H1 (cell line): ENCODE measurements around the gene ANP32A. TPM values are rescaled to one million over a fixed set of nuclear protein-coding genes. Genes with fewer than 3 reads are reported as not detected.

ENCODE experiments used
- CTCF ChIA-PET: fragments of 300-600 bp; sonication (Branson Sonifier 250); formaldehyde crosslinking; loops from one replicate; lab custom pipeline; 2021; ENCODE audit not compliant: partially characterized antibody; lab: Charles Lee
- POLR2A ChIA-PET: fragments of 300-600 bp; sonication (Branson Sonifier 250); formaldehyde crosslinking; loops from one replicate; lab custom pipeline; 2021; ENCODE audit warnings: inconsistent platforms; ENCODE audit not compliant: partially characterized antibody; lab: Charles Lee
- DNase-seq, 2 experiments: peaks; one replicate each; pipeline versions ENCODE4 v3.0.0 to v3.0.0-alpha.2; 2010 to 2022; ENCODE audit warnings: low spot score in 2 of 2, low read depth in 1 of 2, mixed read lengths in 1 of 2
- FAIRE-seq: peaks from 2 replicates; lab custom pipeline; 2011; peaks lifted over from hg19 to GRCh38; lab: Jason Lieb, UNC
- H2AFZ ChIP-seq: 2 replicates; pipeline ENCODE4 v1.8.1; 2012; ENCODE audit warnings: low read length, inconsistent platforms
- H2AK5ac ChIP-seq: 2 replicates; pipeline ENCODE4 v1.6.1; 2013; ENCODE audit warnings: low read depth, low read length
- H2BK120ac ChIP-seq: replicated peaks from 2 replicates; pipeline ENCODE3; 2013; ENCODE audit warnings: low read depth, low read length, inconsistent platforms
- H2BK12ac ChIP-seq: 2 replicates; pipeline ENCODE4 v1.6.1; 2013; ENCODE audit warnings: low read depth, low read length
- H2BK15ac ChIP-seq: 2 replicates; pipeline ENCODE4 v1.6.1; 2013; ENCODE audit warnings: low read length
- H2BK20ac ChIP-seq: 2 replicates; pipeline ENCODE4 v1.6.1; 2013; ENCODE audit warnings: low read length
- H2BK5ac ChIP-seq: 2 replicates; pipeline ENCODE4 v1.6.1; 2013; ENCODE audit warnings: low read depth, low read length
- H3K14ac ChIP-seq: 2 replicates; pipeline ENCODE4 v1.6.1; 2013; ENCODE audit warnings: inconsistent platforms; ENCODE audit not compliant: insufficient read length
- H3K18ac ChIP-seq: 2 replicates; pipeline ENCODE4 v1.6.1; 2013; ENCODE audit warnings: low read length; ENCODE audit errors: extremely low read depth
- H3K23ac ChIP-seq: 2 replicates; pipeline ENCODE4 v1.6.1; 2013; ENCODE audit warnings: inconsistent platforms; ENCODE audit not compliant: insufficient read length
- H3K23me2 ChIP-seq: 2 replicates; pipeline ENCODE4 v1.6.1; 2013; ENCODE audit warnings: low read depth, low read length
- H3K27ac ChIP-seq: 2 replicates; pipeline ENCODE4 v1.6.1; 2011; ENCODE audit warnings: low read depth, low read length, inconsistent platforms
- H3K27me3 ChIP-seq, 4 experiments: replicated peaks in 1 of 4; 1 replicate in 1 of 4; 2 replicates in 3 of 4; pipeline versions ENCODE4 v1.6.1 to v1.8.1; 2011 to 2013; ENCODE audit warnings: low read length in 3 of 4, mild to moderate bottlenecking in 3 of 4, inconsistent platforms in 2 of 4, mixed read lengths in 2 of 4, moderate library complexity in 1 of 4; ENCODE audit not compliant: control insufficient read depth in 3 of 4, insufficient read depth in 3 of 4; ENCODE audit errors: extremely low read depth in 1 of 4
- H3K36me3 ChIP-seq, 4 experiments: 2 replicates each; pipeline versions ENCODE4 v1.6.1 to v1.8.1; 2011 to 2013; ENCODE audit warnings: mild to moderate bottlenecking in 4 of 4, low read length in 3 of 4, moderate library complexity in 2 of 4, control low read depth in 1 of 4, inconsistent platforms in 1 of 4; ENCODE audit not compliant: insufficient read depth in 4 of 4, control insufficient read depth in 2 of 4
- H3K4ac ChIP-seq: replicated peaks from 2 replicates; pipeline ENCODE3; 2013; ENCODE audit warnings: low read length, low read depth, mixed read lengths, inconsistent platforms; ENCODE audit not compliant: insufficient read length
- H3K4me1 ChIP-seq, 4 experiments: replicated peaks in 1 of 4; 1 replicate in 1 of 4; 2 replicates in 3 of 4; pipeline versions ENCODE4 v1.6.1 to v1.8.1; 2011 to 2013; ENCODE audit warnings: low read length in 3 of 4, inconsistent platforms in 2 of 4, mixed read lengths in 1 of 4; ENCODE audit not compliant: insufficient read depth in 4 of 4, control insufficient read depth in 3 of 4
- H3K4me2 ChIP-seq, 2 experiments: 2 replicates each; pipeline versions ENCODE4 v1.6.1 to v1.8.1; 2011 to 2013; ENCODE audit warnings: low read depth in 2 of 2, low read length in 2 of 2, control low read depth in 1 of 2, inconsistent platforms in 1 of 2, mild to moderate bottlenecking in 1 of 2; ENCODE audit not compliant: insufficient read depth in 1 of 2
- H3K4me3 ChIP-seq, 4 experiments: fragments of 200-600, 300-600 bp in 1 of 4; sonication (generic), shearing (Covaris generic), sonication (Bioruptor Twin) in 1 of 4; 2 replicates each; pipeline versions ENCODE4 v1.5.1 to v1.8.1; 2011 to 2016; ENCODE audit warnings: low read length in 4 of 4, low read depth in 3 of 4, control low read depth in 2 of 4, inconsistent platforms in 2 of 4, mild to moderate bottlenecking in 2 of 4, mixed read lengths in 1 of 4, moderate library complexity in 1 of 4; ENCODE audit not compliant: insufficient read depth in 2 of 4; ENCODE audit errors: extremely low read depth in 1 of 4
- H3K56ac ChIP-seq: replicated peaks from 2 replicates; pipeline ENCODE3; 2013; ENCODE audit warnings: low read depth, mild to moderate bottlenecking, mixed read lengths, low read length, inconsistent platforms; ENCODE audit not compliant: insufficient read length
- H3K79me1 ChIP-seq: 2 replicates; pipeline ENCODE4 v1.6.1; 2013; ENCODE audit warnings: low read depth, low read length, control low read depth
- H3K79me2 ChIP-seq, 2 experiments: 2 replicates each; pipeline versions ENCODE4 v1.6.1 to v1.8.1; 2012 to 2013; ENCODE audit warnings: low read length in 2 of 2, mild to moderate bottlenecking in 2 of 2, inconsistent platforms in 1 of 2; ENCODE audit not compliant: insufficient read depth in 2 of 2, control insufficient read depth in 1 of 2
- H3K9ac ChIP-seq, 4 experiments: replicated peaks in 1 of 4; 1 replicate in 1 of 4; 2 replicates in 3 of 4; pipeline versions ENCODE4 v1.6.1 to v1.8.1; 2011 to 2013; ENCODE audit warnings: low read depth in 3 of 4, low read length in 3 of 4, control low read depth in 2 of 4, mild to moderate bottlenecking in 2 of 4, moderate library complexity in 2 of 4, inconsistent platforms in 1 of 4; ENCODE audit errors: extremely low read depth in 1 of 4
- H3K9me3 ChIP-seq, 2 experiments: 2 replicates each; pipeline versions ENCODE4 v1.6.1 to v1.8.1; 2012 to 2013; ENCODE audit warnings: mild to moderate bottlenecking in 2 of 2, moderate library complexity in 2 of 2, control low read depth in 1 of 2, inconsistent platforms in 1 of 2, low read depth in 1 of 2, low read length in 1 of 2, mixed read lengths in 1 of 2; ENCODE audit not compliant: insufficient read depth in 2 of 2
- H4K20me1 ChIP-seq, 2 experiments: replicated peaks in 1 of 2; 2 replicates each; pipeline versions ENCODE3 to v1.8.1; 2011 to 2013; ENCODE audit warnings: inconsistent platforms in 2 of 2, low read length in 2 of 2, mild to moderate bottlenecking in 1 of 2; ENCODE audit not compliant: insufficient read depth in 2 of 2, control insufficient read depth in 1 of 2
- H4K5ac ChIP-seq: 2 replicates; pipeline ENCODE4 v1.6.1; 2013; ENCODE audit warnings: low read length, low read depth, mixed read lengths, inconsistent platforms; ENCODE audit not compliant: insufficient read length
- H4K8ac ChIP-seq: 2 replicates; pipeline ENCODE4 v1.8.0; 2013; ENCODE audit warnings: mild to moderate bottlenecking, moderate library complexity, low read length, inconsistent platforms; ENCODE audit not compliant: insufficient read depth; ENCODE audit errors: extremely low read depth
- H4K91ac ChIP-seq: replicated peaks from 2 replicates; pipeline ENCODE3; 2013; ENCODE audit warnings: low read length, mixed read lengths, inconsistent platforms; ENCODE audit not compliant: insufficient read length
- ASH2L ChIP-seq: fragments of 200-600, 300-600 bp; sonication (generic); IDR thresholded peaks from one replicate; pipeline ENCODE4 v1.7.1; 2017; ENCODE audit warnings: low read length
- CBX5 ChIP-seq: fragments of 300-800, 300-1000 bp; sonication (generic); IDR thresholded peaks from 2 replicates; pipeline ENCODE4 v1.7.1; 2016; ENCODE audit warnings: antibody characterized with exemption, low read length, low read depth
- CHD2 ChIP-seq: IDR thresholded peaks from 2 replicates; pipeline ENCODE4 v1.6.1; 2012; ENCODE audit warnings: low read length, improper control_type of control experiment
- E2F6 ChIP-seq: IDR thresholded peaks from 2 replicates; pipeline ENCODE4 v1.6.1; 2012; ENCODE audit warnings: inconsistent platforms
- EP300 ChIP-seq, 2 experiments: IDR thresholded peaks; 1 replicate in 1 of 2; 2 replicates in 1 of 2; pipeline ENCODE4 v1.6.1; 2011 to 2012; ENCODE audit warnings: low read depth in 2 of 2, low read length in 2 of 2, mild to moderate bottlenecking in 2 of 2, borderline replicate concordance in 1 of 2, inconsistent platforms in 1 of 2, moderate library complexity in 1 of 2
- HDAC2 ChIP-seq, 2 experiments: fragments of 300-600 bp in 1 of 2; sonication (generic) in 1 of 2; IDR thresholded peaks; 2 replicates each; pipeline ENCODE4 v1.6.1; 2011 to 2012; ENCODE audit warnings: low read depth in 2 of 2, low read length in 2 of 2, mild to moderate bottlenecking in 2 of 2, moderate library complexity in 2 of 2, borderline replicate concordance in 1 of 2, inconsistent platforms in 1 of 2
- HDAC6 ChIP-seq: IDR thresholded peaks from one replicate; pipeline ENCODE4 v1.7.1; 2012; ENCODE audit warnings: low read depth, mild to moderate bottlenecking, inconsistent platforms, low read length, moderate library complexity
- POLR2A ChIP-seq, 2 experiments: IDR thresholded peaks; 1 replicate in 1 of 2; 2 replicates in 1 of 2; pipeline ENCODE4 v1.6.1; 2011; ENCODE audit warnings: low read depth in 2 of 2, low read length in 2 of 2, mild to moderate bottlenecking in 2 of 2; ENCODE audit errors: control extremely low read depth in 1 of 2
- POLR2AphosphoS5 ChIP-seq: IDR thresholded peaks from 2 replicates; pipeline ENCODE4 v1.6.1; 2011; ENCODE audit warnings: low read depth, low read length
- SP1 ChIP-seq: IDR thresholded peaks from 2 replicates; pipeline ENCODE4 v1.6.1; 2011; ENCODE audit warnings: low read depth, low read length
- SP2 ChIP-seq: IDR thresholded peaks from 2 replicates; pipeline ENCODE4 v1.6.1; 2012; ENCODE audit warnings: mild to moderate bottlenecking, low read length, inconsistent platforms
- YY1 ChIP-seq: IDR thresholded peaks from 2 replicates; pipeline ENCODE4 v1.6.1; 2011; ENCODE audit warnings: low read depth, mild to moderate bottlenecking, low read length
- WGBS, 2 experiments: shearing (Covaris generic) in 1 of 2; methylation state at CpG; one replicate each; pipeline versions ENCODE4 v1.1.6 to v1.1.7; 2013 to 2015; ENCODE audit warnings: low lambda C conversion rate in 2 of 2, mixed read lengths in 2 of 2, inconsistent platforms in 1 of 2, low coverage in 1 of 2, missing lambda C conversion rate in 1 of 2; ENCODE audit not compliant: insufficient replicate concordance in 2 of 2, insufficient coverage in 1 of 2, insufficient read length in 1 of 2; ENCODE audit errors: extremely low coverage in 1 of 2, missing lambda C conversion rate in 1 of 2; 5-methylcytosine and 5-hydroxymethylcytosine counted together
- polyA plus RNA-seq, 7 experiments: library from polyadenylated mRNA; depleted of rRNA in 3 of 7; stranded (reverse) in 5 of 7; unstranded in 2 of 7; fragments of >200 nt in 5 of 7; fragments of 200-250 nt in 2 of 7; gene quantifications; 1 replicate in 5 of 7; 2 replicates in 1 of 7; 4 replicates in 1 of 7; pipeline versions ENCODE4 v1.2.1 to v1.2.3, GENCODE V29; 2011 to 2013; ENCODE audit warnings: missing spikeins in 2 of 7, mixed read lengths in 2 of 7
- total RNA-seq: library from RNA; stranded (reverse); fragmentation: NEBNext Ultra II Directional; extraction: Animal tissue kit (Norgen Biotek cat#: 25700); gene quantifications from 2 replicates; pipeline ENCODE4 v1.2.1, GENCODE V29; 2021

ANP32A gene
- total and polyA plus RNA-seq, 2 of the 8 experiments (the other 6 are each of a cell fraction or from before 2014, with no cell fraction given), result 70.8 to 295 TPM

GRCh38 chr15:68793776-68794175, 26.9 kb downstream of the ANP32A start:
- no peak for DNase-seq
- Histone ChIP-seq H3K9ac (no peak overlapping the region), H2AFZ (no peak overlapping the region), H2BK12ac (peak overlapping the region; percentile 11; the same call in 1 of the 2 replicates), H3K4me1 (peaks cover 36 to 67% (median 48%) of the 10 kb centered on the region in 4 experiments), H3K79me1 (peaks cover 33% of the 10 kb centered on the region), H4K20me1 (peaks cover 50 to 66% of the 10 kb centered on the region in 2 experiments), H2BK120ac (no peak overlapping the region), H3K18ac (no peak overlapping the region), H3K14ac (no peak overlapping the region), H2BK5ac (no peak overlapping the region), H3K36me3 (no peaks in the 10 kb centered on the region; a peak in 1 of 8 replicates), H3K27ac (no peak overlapping the region), H2AK5ac (peak overlapping the region; percentile 34; the same call in 1 of the 2 replicates), H3K4me3 (no peak overlapping the region), H3K79me2 (peaks cover 11 to 96% of the 10 kb centered on the region in 2 experiments; a peak in 3 of 4 replicates), H2BK15ac (no peak overlapping the region), H4K8ac (no peak overlapping the region), H3K56ac (no peak overlapping the region), H3K4ac (no peak overlapping the region), H3K9me3 (no peaks in the 10 kb centered on the region)
- ChIA-PET CTCF (interaction anchor here (0.8 to 3.9 kb wide), 7 partner anchors 9 to 82 kb away, joined by 3 to 21 read pairs (median 4); no protein-coding TSS in a partner anchor), POLR2A (interaction anchor here (0.6 to 4.0 kb wide), 4 partner anchors 11 to 29 kb away, joined by 3 to 54 read pairs (median 3); no protein-coding TSS in a partner anchor)
- 94% methylated on average over 6 of the region's 6 CpGs; no CpG with 5 or more reads in 1 of the 2 experiments for WGBS, 2 experiments
- no peak for FAIRE-seq
- TF ChIP-seq SP1, result no peak
- TF ChIP-seq E2F6, result no peak
- TF ChIP-seq POLR2AphosphoS5, result no peak
- no peak for TF ChIP-seq CBX5
- TF ChIP-seq SP2, result no peak
- TF ChIP-seq EP300 (IDR thresholded peaks at IDR 0.05; ENCODE audit: borderline replicate concordance in 1 of 2, low read depth in 2 of 2, low read length in 2 of 2), result no peak
- TF ChIP-seq ASH2L, result no peak
- no peak for TF ChIP-seq YY1
- TF ChIP-seq HDAC6, result no peak
- no peak for TF ChIP-seq HDAC2 (IDR thresholded peaks at IDR 0.05; ENCODE audit: borderline replicate concordance in 1 of 2, low read depth in 2 of 2, low read length in 2 of 2)
- TF ChIP-seq CHD2, result no peak
- TF ChIP-seq POLR2A (IDR thresholded peaks at IDR 0.05; ENCODE audit: control extremely low read depth in 1 of 2, low read depth in 2 of 2, low read length in 2 of 2), result no peak
- TF ChIP-seq, all 59 proteins: peak for 0
- Histone ChIP-seq H3K27me3 (no peaks in the 10 kb centered on the region; a peak in 1 of 7 replicates), H2BK20ac (no peak overlapping the region), H4K5ac (no peak overlapping the region), H3K23me2 (peaks cover 3% of the 10 kb centered on the region; the same call in 1 of the 2 replicates), H4K91ac (no peak overlapping the region), H3K4me2 (no peak overlapping the region), H3K23ac (no peak overlapping the region)
